Activated naive CD8-positive, alpha-beta T cell treated with anti-CD3 and anti-CD28 coated beads, Interleukin-2, amount 50 U/mL, for 24 hours (primary cell): ENCODE measurements around the gene RTP5.

Experiments used
- ATAC-seq: fragments of 150-1000 bp; cut with Tn5 transposase; one replicate; pipeline ENCODE4 v1.10.0; 2021
- DNase-seq: peaks from one replicate; pipeline ENCODE4 v3.0.0; 2021
- H3K27ac Mint-ChIP-seq: one replicate; pipeline ENCODE4 v1.8.0; 2021; ENCODE audit warnings: mild to moderate bottlenecking, mixed read lengths
- H3K27me3 Mint-ChIP-seq: one replicate; pipeline ENCODE4 v1.8.0; 2021; ENCODE audit warnings: mixed read lengths
- H3K36me3 Mint-ChIP-seq: one replicate; pipeline ENCODE4 v1.8.0; 2021; ENCODE audit warnings: low read depth, mixed read lengths
- H3K4me1 Mint-ChIP-seq: one replicate; pipeline ENCODE4 v1.8.0; 2021; ENCODE audit warnings: mixed read lengths
- H3K4me3 Mint-ChIP-seq: one replicate; pipeline ENCODE4 v1.8.0; 2021; ENCODE audit warnings: mild to moderate bottlenecking, moderate library complexity, mixed read lengths
- H3K9me3 Mint-ChIP-seq: one replicate; pipeline ENCODE4 v1.8.0; 2021; ENCODE audit warnings: mixed read lengths

Gene RTP5

GRCh38 chr2:241879326-241879725 is 9.8 kb downstream of the RTP5 start:
- no peak for ATAC-seq
- Mint-ChIP-seq H3K4me3 (no peak overlapping the region), H3K9me3 (no peaks in the 10 kb centered on the region), H3K4me1 (peaks cover 40% of the 10 kb centered on the region), H3K36me3 (peaks cover 10% of the 10 kb centered on the region), H3K27ac (no peak overlapping the region), H3K27me3 (peaks cover 3% of the 10 kb centered on the region)
- DNase-seq = no peak

GRCh38 chr2:241880311-241881073 is 11.0 kb downstream of the RTP5 start:
- H3K4me3 Mint-ChIP-seq = peak overlapping the region; percentile 93
- peaks cover 3% of the 10 kb centered on the region for H3K27me3 Mint-ChIP-seq
- DNase-seq = no peak
- ATAC-seq = no peak
- peaks cover 40% of the 10 kb centered on the region for H3K4me1 Mint-ChIP-seq
- H3K9me3 Mint-ChIP-seq = no peaks in the 10 kb centered on the region
- peaks cover 14% of the 10 kb centered on the region for H3K36me3 Mint-ChIP-seq
- H3K27ac Mint-ChIP-seq = peak overlapping the region; percentile 94

GRCh38 chr2:241882091-241882625 is 12.6 kb downstream of the RTP5 start:
- peak overlapping the region; percentile 94 for H3K27ac Mint-ChIP-seq
- peaks cover 48% of the 10 kb centered on the region for H3K4me1 Mint-ChIP-seq
- no peaks in the 10 kb centered on the region for H3K9me3 Mint-ChIP-seq
- peak; percentile 69 for ATAC-seq
- peak overlapping the region; percentile 93 for H3K4me3 Mint-ChIP-seq
- H3K36me3 Mint-ChIP-seq = peaks cover 19% of the 10 kb centered on the region
- peaks cover 3% of the 10 kb centered on the region for H3K27me3 Mint-ChIP-seq
- DNase-seq = peak; percentile 84

GRCh38 chr2:241884951-241885290 is 15.4 kb downstream of the RTP5 start:
- Mint-ChIP-seq H3K9me3 (no peaks in the 10 kb centered on the region), H3K27me3 (peaks cover 3% of the 10 kb centered on the region), H3K4me1 (peaks cover 56% of the 10 kb centered on the region), H3K4me3 (no peak overlapping the region), H3K36me3 (peaks cover 32% of the 10 kb centered on the region), H3K27ac (no peak overlapping the region)
- ATAC-seq (no peak), DNase-seq (no peak)

GRCh38 chr2:241885291-241885945 is 15.9 kb downstream of the RTP5 start:
- H3K36me3 Mint-ChIP-seq = peaks cover 32% of the 10 kb centered on the region
- no peak for ATAC-seq
- no peaks in the 10 kb centered on the region for H3K9me3 Mint-ChIP-seq
- peaks cover 3% of the 10 kb centered on the region for H3K27me3 Mint-ChIP-seq
- DNase-seq = no peak
- peaks cover 52% of the 10 kb centered on the region for H3K4me1 Mint-ChIP-seq
- H3K4me3 Mint-ChIP-seq = no peak overlapping the region
- H3K27ac Mint-ChIP-seq = no peak overlapping the region

- Mint-ChIP-seq H3K27me3 (peaks cover 3% of the 10 kb centered on the region), H3K36me3 (peaks cover 32% of the 10 kb centered on the region), H3K4me1 (peaks cover 49% of the 10 kb centered on the region), H3K27ac (no peak overlapping the region), H3K4me3 (no peak overlapping the region), H3K9me3 (no peaks in the 10 kb centered on the region)
- DNase-seq (no peak), ATAC-seq (no peak)
Observed at GRCh38 chr2:241885946-241886643, 16.6 kb downstream of the RTP5 start.

GRCh38 chr2:241886840-241887447 is 17.4 kb downstream of the RTP5 start:
- Mint-ChIP-seq H3K27ac (no peak overlapping the region), H3K27me3 (no peaks in the 10 kb centered on the region), H3K36me3 (peaks cover 32% of the 10 kb centered on the region), H3K4me3 (no peak overlapping the region), H3K9me3 (no peaks in the 10 kb centered on the region), H3K4me1 (peaks cover 43% of the 10 kb centered on the region)
- ATAC-seq (no peak), DNase-seq (no peak)

- Mint-ChIP-seq H3K27me3 (no peaks in the 10 kb centered on the region), H3K9me3 (no peaks in the 10 kb centered on the region), H3K4me3 (no peak overlapping the region), H3K27ac (no peak overlapping the region), H3K36me3 (peaks cover 27% of the 10 kb centered on the region), H3K4me1 (peaks cover 32% of the 10 kb centered on the region)
- ATAC-seq (no peak), DNase-seq (no peak)
Observed at GRCh38 chr2:241887806-241888522, 18.4 kb downstream of the RTP5 start.

- Mint-ChIP-seq H3K4me3 (no peak overlapping the region), H3K27me3 (no peaks in the 10 kb centered on the region), H3K36me3 (peaks cover 24% of the 10 kb centered on the region), H3K4me1 (peaks cover 27% of the 10 kb centered on the region), H3K27ac (no peak overlapping the region), H3K9me3 (no peaks in the 10 kb centered on the region)
- ATAC-seq (no peak), DNase-seq (no peak)
Observed at GRCh38 chr2:241888641-241889040, 19.1 kb downstream of the RTP5 start.

GRCh38 chr2:241890524-241891235 is 21.2 kb downstream of the RTP5 start:
- Mint-ChIP-seq H3K36me3 (peaks cover 17% of the 10 kb centered on the region), H3K4me1 (peaks cover 20% of the 10 kb centered on the region), H3K9me3 (no peaks in the 10 kb centered on the region), H3K27ac (no peak overlapping the region), H3K4me3 (no peak overlapping the region), H3K27me3 (no peaks in the 10 kb centered on the region)
- ATAC-seq (no peak), DNase-seq (no peak)

- ATAC-seq = no peak
- H3K4me1 Mint-ChIP-seq = peaks cover 17% of the 10 kb centered on the region
- no peak overlapping the region for H3K27ac Mint-ChIP-seq
Observed at GRCh38 chr2:241891315-241891987, 21.9 kb downstream of the RTP5 start.

GRCh38 chr2:241891988-241892298 is 22.4 kb downstream of the RTP5 start:
- Mint-ChIP-seq H3K36me3 (peaks cover 18% of the 10 kb centered on the region), H3K4me3 (no peak overlapping the region), H3K27me3 (peaks cover 2% of the 10 kb centered on the region), H3K9me3 (peaks cover 4% of the 10 kb centered on the region), H3K27ac (no peak overlapping the region), H3K4me1 (peaks cover 14% of the 10 kb centered on the region)
- DNase-seq = no peak
- ATAC-seq = no peak

More at GRCh38 chr2:241891315-241891987, 21.9 kb downstream of the RTP5 start:
- no peak for DNase-seq
- Mint-ChIP-seq H3K27me3 (peaks cover 2% of the 10 kb centered on the region), H3K4me3 (no peak overlapping the region), H3K9me3 (peaks cover 4% of the 10 kb centered on the region), H3K36me3 (peaks cover 19% of the 10 kb centered on the region)
